ENCODE results near the gene ZNF148.

ZNF148 gene

GRCh38 chr3:125318871-125319270 lies 56.3 kb downstream of the ZNF148 start:
- Histone ChIP-seq H3K27ac (ENCODE audit: low read length) (no peak overlapping the region), H2AFZ (ENCODE audit: low read length) (no peak overlapping the region), H3K79me2 (ENCODE audit: low read length) (no peaks in the 10 kb centered on the region), H3K4me1 (ENCODE audit: low read length) (peaks cover 6% of the 10 kb centered on the region; the same call in 1 of the 2 replicates), H3K4me3 (ENCODE audit: low read length) (no peak overlapping the region), H3F3A (ENCODE audit: insufficient read depth, low read length) (no peaks in the 10 kb centered on the region), H3K27me3 (replicated peaks; ENCODE audit: insufficient read depth, low read length) (no peaks in the 10 kb centered on the region), H3K9me3 (replicated peaks; ENCODE audit: insufficient read depth, low read length) (no peaks in the 10 kb centered on the region), H3K9me2 (replicated peaks; ENCODE audit: insufficient read depth, low read length) (no peaks in the 10 kb centered on the region), H4K20me1 (ENCODE audit: insufficient read depth, low read length) (no peaks in the 10 kb centered on the region), H3K36me3 (replicated peaks; ENCODE audit: insufficient read depth, low read length) (no peaks in the 10 kb centered on the region), H3K4me2 (ENCODE audit: low read depth, low read length) (no peak overlapping the region), H3K9ac (ENCODE audit: low read length) (no peak overlapping the region)
- DNase-seq: no peak
- TF ChIP-seq, protein P1, sequence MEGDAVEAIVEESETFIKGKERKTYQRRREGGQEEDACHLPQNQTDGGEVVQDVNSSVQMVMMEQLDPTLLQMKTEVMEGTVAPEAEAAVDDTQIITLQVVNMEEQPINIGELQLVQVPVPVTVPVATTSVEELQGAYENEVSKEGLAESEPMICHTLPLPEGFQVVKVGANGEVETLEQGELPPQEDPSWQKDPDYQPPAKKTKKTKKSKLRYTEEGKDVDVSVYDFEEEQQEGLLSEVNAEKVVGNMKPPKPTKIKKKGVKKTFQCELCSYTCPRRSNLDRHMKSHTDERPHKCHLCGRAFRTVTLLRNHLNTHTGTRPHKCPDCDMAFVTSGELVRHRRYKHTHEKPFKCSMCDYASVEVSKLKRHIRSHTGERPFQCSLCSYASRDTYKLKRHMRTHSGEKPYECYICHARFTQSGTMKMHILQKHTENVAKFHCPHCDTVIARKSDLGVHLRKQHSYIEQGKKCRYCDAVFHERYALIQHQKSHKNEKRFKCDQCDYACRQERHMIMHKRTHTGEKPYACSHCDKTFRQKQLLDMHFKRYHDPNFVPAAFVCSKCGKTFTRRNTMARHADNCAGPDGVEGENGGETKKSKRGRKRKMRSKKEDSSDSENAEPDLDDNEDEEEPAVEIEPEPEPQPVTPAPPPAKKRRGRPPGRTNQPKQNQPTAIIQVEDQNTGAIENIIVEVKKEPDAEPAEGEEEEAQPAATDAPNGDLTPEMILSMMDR (IDR thresholded peaks at IDR 0.05; ENCODE audit: low read length): no peak
- TF ChIP-seq EZH2phosphoT487 (IDR thresholded peaks at IDR 0.05; ENCODE audit: low read length): no peak

- no peak for DNase-seq
- Histone ChIP-seq H2AFZ (ENCODE audit: low read length) (no peak overlapping the region), H3K9me2 (replicated peaks; ENCODE audit: insufficient read depth, low read length) (no peaks in the 10 kb centered on the region), H3K79me2 (ENCODE audit: low read length) (0 out of 2 replicates have a peak, but pooled peaks cover 3% of the 10 kb centered on the region), H3K36me3 (replicated peaks; ENCODE audit: insufficient read depth, low read length) (no peaks in the 10 kb centered on the region), H3K9me3 (replicated peaks; ENCODE audit: insufficient read depth, low read length) (no peaks in the 10 kb centered on the region), H3K9ac (ENCODE audit: low read length) (no peak overlapping the region), H3K4me1 (ENCODE audit: low read length) (peaks cover 6% of the 10 kb centered on the region; the same call in 1 of the 2 replicates), H3F3A (ENCODE audit: insufficient read depth, low read length) (no peaks in the 10 kb centered on the region), H3K27me3 (replicated peaks; ENCODE audit: insufficient read depth, low read length) (no peaks in the 10 kb centered on the region), H3K27ac (ENCODE audit: low read length) (no peak overlapping the region), H4K20me1 (ENCODE audit: insufficient read depth, low read length) (no peaks in the 10 kb centered on the region), H3K4me2 (ENCODE audit: low read depth, low read length) (no peak overlapping the region), H3K4me3 (ENCODE audit: low read length) (no peak overlapping the region)
- no peak for TF ChIP-seq EZH2 (optimal IDR thresholded peaks at IDR 0.05; ENCODE audit: low read depth, low read length)
- TF ChIP-seq, protein P1 (IDR thresholded peaks at IDR 0.05; ENCODE audit: low read length): no peak
- TF ChIP-seq EZH2phosphoT487 (IDR thresholded peaks at IDR 0.05; ENCODE audit: low read length): no peak
Measured at GRCh38 chr3:125318167-125318865, 56.8 kb downstream of the ZNF148 start.

DNA sequence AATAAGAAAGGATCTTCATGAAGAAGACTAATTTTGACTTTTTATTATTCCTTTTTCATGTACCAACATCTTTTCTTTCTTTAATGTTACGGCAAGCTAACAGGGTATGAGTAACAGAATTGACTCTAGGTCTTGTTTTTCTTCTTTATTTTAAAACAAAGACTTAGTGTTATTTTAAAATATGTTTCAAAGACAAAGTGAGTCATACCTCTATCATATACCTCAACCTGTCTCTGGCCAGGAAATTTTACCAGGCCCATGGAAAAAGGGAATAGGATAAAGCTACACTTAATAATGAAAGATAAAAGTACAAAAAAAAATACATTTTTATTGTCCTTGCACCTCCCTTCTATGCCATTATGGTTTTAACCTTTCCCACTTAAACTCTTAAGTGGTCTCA lies 57.4 kb downstream of the ZNF148 start:
- no peaks in the 10 kb centered on the region for H4K20me1 ChIP-seq (ENCODE audit: insufficient read depth, low read length)
- H3K9me2 ChIP-seq (replicated peaks; ENCODE audit: insufficient read depth, low read length): no peaks in the 10 kb centered on the region
- peaks cover 6% of the 10 kb centered on the region; the same call in 1 of the 2 replicates for H3K4me1 ChIP-seq (ENCODE audit: low read length)
- TF ChIP-seq, protein P1 (IDR thresholded peaks at IDR 0.05; ENCODE audit: low read length): no peak
- TF ChIP-seq EZH2 (optimal IDR thresholded peaks at IDR 0.05; ENCODE audit: low read depth, low read length) (no peak), EZH2phosphoT487 (IDR thresholded peaks at IDR 0.05; ENCODE audit: low read length) (no peak)
- H3K27me3 ChIP-seq (replicated peaks; ENCODE audit: insufficient read depth, low read length): no peaks in the 10 kb centered on the region
- H3K9ac ChIP-seq (ENCODE audit: low read length): no peak overlapping the region
- no peak overlapping the region for H2AFZ ChIP-seq (ENCODE audit: low read length)
- H3K4me2 ChIP-seq (ENCODE audit: low read depth, low read length): no peak overlapping the region
- no peaks in the 10 kb centered on the region for H3K36me3 ChIP-seq (replicated peaks; ENCODE audit: insufficient read depth, low read length)
- H3K4me3 ChIP-seq (ENCODE audit: low read length): no peak overlapping the region
- DNase-seq: no peak
- no peaks in the 10 kb centered on the region for H3K9me3 ChIP-seq (replicated peaks; ENCODE audit: insufficient read depth, low read length)
- H3F3A ChIP-seq (ENCODE audit: insufficient read depth, low read length): no peaks in the 10 kb centered on the region
- peaks cover 4% of the 10 kb centered on the region; the same call in 1 of the 2 replicates for H3K79me2 ChIP-seq (ENCODE audit: low read length)
- no peak overlapping the region for H3K27ac ChIP-seq (ENCODE audit: low read length)
